ENCODE measurements around the gene RNF26. TPM values are rescaled to one million over a fixed set of nuclear protein-coding genes. Genes with fewer than 3 reads are reported as not detected.

The RNF26 gene
- total and polyA plus RNA-seq, 10 of the 15 experiments (the other 5 are each of a cell fraction or from before 2014, with no cell fraction given), result 2.8 to 54.5 (median 17.7) TPM

DNA sequence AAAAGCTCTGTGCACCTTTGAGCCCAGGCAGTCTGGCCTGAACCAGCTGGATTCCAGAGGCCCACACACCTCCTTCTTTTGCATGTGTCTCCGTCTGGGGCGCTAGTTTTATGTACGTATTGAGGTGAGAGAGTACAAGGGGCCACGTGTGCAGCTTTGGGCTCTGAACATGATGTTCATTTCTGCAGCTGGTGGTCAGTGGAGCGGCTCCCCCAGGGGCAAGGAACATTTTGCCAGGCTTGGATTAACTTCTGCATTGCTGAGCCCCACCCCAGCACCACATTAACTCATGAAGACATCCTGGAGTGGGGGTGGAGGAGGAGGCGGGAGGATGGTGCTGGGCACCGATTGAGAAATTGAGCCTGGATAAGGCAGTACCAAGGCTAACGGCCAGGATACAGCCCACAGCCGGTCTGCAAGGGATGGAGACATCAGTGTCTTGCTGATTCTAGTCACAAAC lies 33.4 kb downstream of the RNF26 start:
- H3K4me3 ChIP-seq, result no peak overlapping the region
- H3K27me3 ChIP-seq (replicated peaks in 1 of 2; ENCODE audit: control insufficient read depth in 2 of 2, insufficient read depth in 2 of 2, low read length in 1 of 2), result peaks cover 4 to 9% of the 10 kb centered on the region in 2 experiments; a peak in 3 of 4 replicates

More for the DNA sequence above, 33.4 kb downstream of the RNF26 start:
- H2AFZ ChIP-seq (ENCODE audit: control insufficient read depth, low read depth, low read length), result no peak overlapping the region
- TF ChIP-seq LARP7 (IDR thresholded peaks at IDR 0.05) (no peak), NBN (IDR thresholded peaks at IDR 0.05) (no peak), CREB1 (IDR thresholded peaks at IDR 0.05; ENCODE audit: low read depth) (no peak), SMARCA5 (IDR thresholded peaks at IDR 0.05) (no peak), HDGF (IDR thresholded peaks at IDR 0.05) (no peak), ZBTB11 (CRISPR knock-in tag; IDR thresholded peaks at IDR 0.05) (no peak), CBX3 (IDR thresholded peaks at IDR 0.05; ENCODE audit: borderline replicate concordance, low read depth) (no peak), SMC3 (IDR thresholded peaks at IDR 0.05; ENCODE audit: borderline replicate concordance, low read length) (no peak)
- TF ChIP-seq, protein P1, sequence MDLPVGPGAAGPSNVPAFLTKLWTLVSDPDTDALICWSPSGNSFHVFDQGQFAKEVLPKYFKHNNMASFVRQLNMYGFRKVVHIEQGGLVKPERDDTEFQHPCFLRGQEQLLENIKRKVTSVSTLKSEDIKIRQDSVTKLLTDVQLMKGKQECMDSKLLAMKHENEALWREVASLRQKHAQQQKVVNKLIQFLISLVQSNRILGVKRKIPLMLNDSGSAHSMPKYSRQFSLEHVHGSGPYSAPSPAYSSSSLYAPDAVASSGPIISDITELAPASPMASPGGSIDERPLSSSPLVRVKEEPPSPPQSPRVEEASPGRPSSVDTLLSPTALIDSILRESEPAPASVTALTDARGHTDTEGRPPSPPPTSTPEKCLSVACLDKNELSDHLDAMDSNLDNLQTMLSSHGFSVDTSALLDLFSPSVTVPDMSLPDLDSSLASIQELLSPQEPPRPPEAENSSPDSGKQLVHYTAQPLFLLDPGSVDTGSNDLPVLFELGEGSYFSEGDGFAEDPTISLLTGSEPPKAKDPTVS (IDR thresholded peaks at IDR 0.05; ENCODE audit: low read depth, low read length), result no peak
- no peak for FAIRE-seq
- CTCF ChIA-PET, result interaction anchor here (1.1 to 17.9 kb wide), 4 partner anchors 11 to 107 kb away, joined by 3 to 183 read pairs (median 3); no protein-coding TSS in a partner anchor
- in situ Hi-C loops (cut with MboI) (no loop called here), intact Hi-C loops (cut with micrococcal nuclease; ENCODE audit: unreplicated experiment) (no loop called here)
- H4K20me1 ChIP-seq (ENCODE audit: control insufficient read depth, insufficient read depth), result no peaks in the 10 kb centered on the region
- no peak for DNase-seq (ENCODE audit: low read depth, low spot score)
- no peaks in the 10 kb centered on the region for H3K9me3 ChIP-seq (replicated peaks; ENCODE audit: control insufficient read depth, insufficient read depth, low read length)
- RAD21 ChIA-PET (ENCODE audit: unreplicated experiment), result interaction anchor here (1.3 to 2.0 kb wide), 2 partner anchors 9 to 12 kb away, joined by 6 to 10 read pairs; no protein-coding TSS in a partner anchor
- H3K4me1 ChIP-seq (ENCODE audit: control insufficient read depth, insufficient read depth, low read length), result no peaks in the 10 kb centered on the region
- SMC1A ChIA-PET (ENCODE audit: uncharacterized antibody, unreplicated experiment), result interaction anchor here (1.5 kb wide), 2 partner anchors 9 to 12 kb away, joined by 3 to 5 read pairs; no protein-coding TSS in a partner anchor
- POLR2A ChIA-PET, result interaction anchor here (1.5 kb wide), 1 partner anchor 9 kb away, joined by 5 read pairs; no protein-coding TSS in a partner anchor
- WGBS (ENCODE audit: insufficient coverage, insufficient replicate concordance, low lambda C conversion rate, missing lambda C conversion rate), result 32% methylated on average over 9 of the region's 9 CpGs
- H3K9ac ChIP-seq (ENCODE audit: control insufficient read depth, insufficient read depth, low read length), result no peak overlapping the region
- no peaks in the 10 kb centered on the region for H3K36me3 ChIP-seq (ENCODE audit: control insufficient read depth in 2 of 2, insufficient read depth in 2 of 2, low read length in 1 of 2)
- no peak overlapping the region for H3K27ac ChIP-seq (ENCODE audit: control insufficient read depth, insufficient read depth)
- no peaks in the 10 kb centered on the region for H3K79me2 ChIP-seq (ENCODE audit: control insufficient read depth, insufficient read depth, low read length)
- no TSS peak for BruUV-seq (replicated peaks)
- H3K4me2 ChIP-seq (ENCODE audit: control insufficient read depth, insufficient read depth), result no peak overlapping the region
- no peak for ATAC-seq
